K562 (cell line): ENCODE measurements around the gene GPR27. TPM values are rescaled to one million over a fixed set of nuclear protein-coding genes. Genes with fewer than 3 reads are reported as not detected.

Source experiments
- ATAC-seq: fragments of 200-7000 bp; cut with Tn5 transposase; 3 replicates; pipeline ENCODE4 v1.9.1; 2020; ENCODE audit warnings: moderate library complexity
- BruUV-seq: library from RNA; stranded (reverse); fragments of 400-500 nt; replicated peaks from 2 replicates; lab custom pipeline; 2021; lab: Mats Ljungman, UMichigan
- CTCF ChIA-PET: fragments of 300-600 bp; formaldehyde crosslinking; extraction: SDS; loops from one replicate; lab custom pipeline; 2021; ENCODE audit warnings: low intra/inter-chr PET ratio; lab: Yijun Ruan, JAX
- POLR2A ChIA-PET: fragments of 300-600, 350-650 bp; sonication (Branson Sonifier 250); formaldehyde crosslinking; extraction: SDS; loops from one replicate; lab custom pipeline; 2021; ENCODE audit warnings: antibody characterized with exemption, inconsistent platforms; lab: Yijun Ruan, JAX
- DNase-seq, 4 experiments: peaks; one replicate each; pipeline versions ENCODE4 v3.0.0 to v3.0.0-alpha.2; 2011 to 2018; ENCODE audit warnings: low spot score in 3 of 4, mixed read lengths in 3 of 4; ENCODE audit errors: extremely low read depth in 1 of 4
- FAIRE-seq: peaks from 2 replicates; lab custom pipeline; 2011; peaks lifted over from hg19 to GRCh38; lab: Jason Lieb, UNC
- H2AFZ ChIP-seq: 2 replicates; pipeline ENCODE4 v1.6.0; 2011; ENCODE audit warnings: low read depth, low read length, control low read depth, inconsistent platforms
- H3K27ac ChIP-seq: fragments of 200-600 bp; 3 replicates; pipeline ENCODE4 v1.8.0; 2011; ENCODE audit warnings: low read depth, mild to moderate bottlenecking, control low read depth, inconsistent platforms, low read length, moderate library complexity, mixed read lengths; ENCODE audit errors: extremely low read depth
- H3K27me3 ChIP-seq, 2 experiments: fragments of 300-600 bp in 1 of 2; 2 replicates in 1 of 2; 3 replicates in 1 of 2; pipeline versions ENCODE4 v1.6.0 to v1.8.0; 2011; ENCODE audit warnings: inconsistent platforms in 2 of 2, low read length in 2 of 2, mild to moderate bottlenecking in 1 of 2, mixed read lengths in 1 of 2, moderate library complexity in 1 of 2; ENCODE audit not compliant: control insufficient read depth in 2 of 2, insufficient read depth in 2 of 2
- H3K36me3 ChIP-seq: fragments of 300-600 bp; 3 replicates; pipeline ENCODE4 v1.8.0; 2011; ENCODE audit warnings: mild to moderate bottlenecking, low read length, inconsistent platforms; ENCODE audit not compliant: control insufficient read depth, insufficient read depth
- H3K4me1 ChIP-seq, 2 experiments: fragments of 200-600 bp in 1 of 2; replicated peaks in 1 of 2; 2 replicates in 1 of 2; 3 replicates in 1 of 2; pipeline versions ENCODE4 v1.5.1 to v1.8.0; 2011; ENCODE audit warnings: inconsistent platforms in 2 of 2, low read length in 2 of 2, mild to moderate bottlenecking in 1 of 2, mixed read lengths in 1 of 2, moderate library complexity in 1 of 2; ENCODE audit not compliant: control insufficient read depth in 2 of 2, insufficient read depth in 2 of 2
- H3K4me2 ChIP-seq: 2 replicates; pipeline ENCODE4 v1.6.1; 2011; ENCODE audit warnings: low read length, control low read depth, inconsistent platforms, mixed read lengths; ENCODE audit not compliant: insufficient read depth
- H3K4me3 ChIP-seq: fragments of 200-600 bp; sonication (generic), shearing (Covaris generic); 2 replicates; pipeline ENCODE4 v1.5.1; 2016; ENCODE audit warnings: control low read depth, inconsistent platforms
- H3K79me2 ChIP-seq: fragments of 200-600 bp; 3 replicates; pipeline ENCODE4 v1.8.0; 2011; ENCODE audit warnings: low read length, inconsistent platforms; ENCODE audit not compliant: control insufficient read depth, insufficient read depth
- H3K9ac ChIP-seq, 2 experiments: 2 replicates each; pipeline versions ENCODE4 v1.6.0 to v1.6.1; 2011; ENCODE audit warnings: low read depth in 2 of 2, low read length in 2 of 2, control low read depth in 1 of 2, inconsistent platforms in 1 of 2, mild to moderate bottlenecking in 1 of 2, mixed read lengths in 1 of 2; ENCODE audit not compliant: insufficient read depth in 1 of 2
- H3K9me1 ChIP-seq: one replicate; pipeline ENCODE4 v1.6.0; 2011; ENCODE audit warnings: inconsistent platforms, mild to moderate bottlenecking, low read length, moderate library complexity; ENCODE audit not compliant: control insufficient read depth, insufficient read depth
- H3K9me3 ChIP-seq: replicated peaks from 2 replicates; pipeline ENCODE4 v1.5.1; 2011; ENCODE audit warnings: low read depth, low read length, inconsistent platforms; ENCODE audit not compliant: control insufficient read depth, insufficient read depth
- H4K20me1 ChIP-seq: replicated peaks from 2 replicates; pipeline ENCODE4 v1.6.1; 2011; ENCODE audit warnings: low read length, inconsistent platforms, mixed read lengths; ENCODE audit not compliant: control insufficient read depth, insufficient read depth
- GABPA ChIP-seq: fragments of 200-800 bp; sonication (Bioruptor generic); conservative IDR thresholded peaks from 2 replicates; pipeline ENCODE4 v1.6.1; 2016; ENCODE audit warnings: low read depth, missing genetic modification characterization, missing compliant biosample characterization
- GTF2F1 ChIP-seq: IDR thresholded peaks from 2 replicates; pipeline ENCODE4 v1.6.1; 2011; ENCODE audit warnings: low read depth, low read length, improper control_type of control experiment
- HSF4 ChIP-seq: fragments of 250-450 bp; sonication (Bioruptor Pico); IDR thresholded peaks from 2 replicates; pipeline ENCODE4 v2.1.2; 2022; ENCODE audit warnings: mild to moderate bottlenecking, moderate library complexity, borderline replicate concordance
- KLF10 ChIP-seq: fragments of 250-450 bp; sonication (Bioruptor Pico); IDR thresholded peaks from 2 replicates; pipeline ENCODE4 v1.6.1; 2021; ENCODE audit warnings: matching md5 sums
- PHF8 ChIP-seq: fragments of 200-600 bp; sonication (generic); IDR thresholded peaks from 2 replicates; pipeline ENCODE4 v1.6.1; 2012; ENCODE audit warnings: mixed run types, mild to moderate bottlenecking, inconsistent platforms, low read length, moderate library complexity, borderline replicate concordance
- PRMT5 ChIP-seq: sonication (generic); formaldehyde crosslinking; IDR thresholded peaks from 2 replicates; pipeline ENCODE4 v1.5.0; 2020; ENCODE audit warnings: missing genetic modification reagents
- SMC3 ChIP-seq: conservative IDR thresholded peaks from 2 replicates; pipeline ENCODE4 v1.6.1; 2011; ENCODE audit warnings: low read depth, low read length, improper control_type of control experiment; ENCODE audit not compliant: insufficient read depth
- SNRNP70 ChIP-seq: fragments of 200-400 bp; formaldehyde crosslinking; optimal IDR thresholded peaks from 2 replicates; pipeline ENCODE3; 2017; ENCODE audit warnings: low read depth, low read length
- TCF3 ChIP-seq: sonication (generic); formaldehyde crosslinking; IDR thresholded peaks from 2 replicates; pipeline ENCODE4 v1.4.0; 2020; ENCODE audit warnings: mild to moderate bottlenecking, missing genetic modification reagents
- TCF7L2 ChIP-seq: fragments of 150-350 bp; IDR thresholded peaks from 2 replicates; pipeline ENCODE4 v1.6.1; 2016; ENCODE audit warnings: low read depth, mild to moderate bottlenecking, low read length, moderate library complexity
- TOE1 ChIP-seq, 2 experiments: fragments of 450-650 bp in 1 of 2; sonication (generic) in 1 of 2; formaldehyde crosslinking in 1 of 2; IDR thresholded peaks; 2 replicates each; pipeline versions ENCODE4 v1.7.1 to v1.8.0; 2016 to 2022; ENCODE audit warnings: borderline replicate concordance in 2 of 2, mild to moderate bottlenecking in 2 of 2, antibody characterized with exemption in 1 of 2, inconsistent platforms in 1 of 2, low read depth in 1 of 2, missing genetic modification reagents in 1 of 2, moderate library complexity in 1 of 2
- ZNF79 ChIP-seq: fragments of 250-450 bp; sonication (Bioruptor Pico); IDR thresholded peaks from 2 replicates; pipeline ENCODE4 v1.4.0; 2020; ENCODE audit warnings: low read depth, mild to moderate bottlenecking, moderate library complexity
- WGBS: fragments of 100-300 bp; shearing (Covaris generic); methylation state at CpG from one replicate; pipeline ENCODE4 v1.1.6; 2016; ENCODE audit warnings: low coverage, mixed read lengths; ENCODE audit not compliant: insufficient coverage; ENCODE audit errors: missing lambda C conversion rate; 5-methylcytosine and 5-hydroxymethylcytosine counted together
- in situ Hi-C: fragments of 300-500 bp; cut with MboI; formaldehyde crosslinking; loops from 4 replicates; pipeline ENCODE4 v1.15.0; 2018; ENCODE audit warnings: inconsistent platforms, mixed read lengths
- intact Hi-C: fragments of 100-400 bp; cut with micrococcal nuclease; formaldehyde crosslinking; loops from 2 replicates; pipeline ENCODE4 v1.14.2; 2022
- polyA plus RNA-seq, 8 experiments: library from polyadenylated mRNA; depleted of rRNA in 4 of 8; stranded (reverse) in 5 of 8; unstranded in 3 of 8; fragments of >200 nt; fragmentation: Nextera tagmentation in 2 of 8; fragmentation: Illumina TruSeq in 1 of 8; extraction: Ambion mirVana in 2 of 8; extraction: Trizol in 1 of 8; gene quantifications; 2 replicates each; pipeline versions ENCODE4 v1.2.1 to v1.2.3, GENCODE V29; 2011 to 2014; ENCODE audit warnings: inconsistent platforms in 1 of 8, missing spikeins in 1 of 8
- total RNA-seq, 7 experiments: library from RNA; depleted of rRNA in 6 of 7; stranded (reverse); fragments of >200 nt in 6 of 7; fragmentation: Illumina TruSeq in 2 of 7; extraction: Trizol in 2 of 7; gene quantifications; 2 replicates each; pipeline versions ENCODE4 v1.2.1 to v1.2.3, GENCODE V29; 2011 to 2021; ENCODE audit warnings: low replicate concordance in 1 of 7
- TF ChIP-seq, protein P1 (sequence below): fragments of 250-450 bp; sonication (Bioruptor Pico); IDR thresholded peaks from 2 replicates; pipeline ENCODE4 v1.9.0; 2021; ENCODE audit warnings: mild to moderate bottlenecking, inconsistent platforms
- TF ChIP-seq, protein P2 (sequence below): IDR thresholded peaks from 3 replicates; pipeline ENCODE4 v1.6.1; 2011; ENCODE audit warnings: borderline replicate concordance, mild to moderate bottlenecking; ENCODE audit not compliant: insufficient read length, insufficient read depth
- TF ChIP-seq, protein P3 (sequence below): fragments of 250-450 bp; sonication (Bioruptor Pico); IDR thresholded peaks from 2 replicates; pipeline ENCODE4 v1.4.0; 2020; ENCODE audit warnings: mild to moderate bottlenecking, moderate library complexity

Gene GPR27
- total and polyA plus RNA-seq, 9 of the 15 experiments (the other 6 are each of a cell fraction or from before 2014, with no cell fraction given): not detected

DNA sequence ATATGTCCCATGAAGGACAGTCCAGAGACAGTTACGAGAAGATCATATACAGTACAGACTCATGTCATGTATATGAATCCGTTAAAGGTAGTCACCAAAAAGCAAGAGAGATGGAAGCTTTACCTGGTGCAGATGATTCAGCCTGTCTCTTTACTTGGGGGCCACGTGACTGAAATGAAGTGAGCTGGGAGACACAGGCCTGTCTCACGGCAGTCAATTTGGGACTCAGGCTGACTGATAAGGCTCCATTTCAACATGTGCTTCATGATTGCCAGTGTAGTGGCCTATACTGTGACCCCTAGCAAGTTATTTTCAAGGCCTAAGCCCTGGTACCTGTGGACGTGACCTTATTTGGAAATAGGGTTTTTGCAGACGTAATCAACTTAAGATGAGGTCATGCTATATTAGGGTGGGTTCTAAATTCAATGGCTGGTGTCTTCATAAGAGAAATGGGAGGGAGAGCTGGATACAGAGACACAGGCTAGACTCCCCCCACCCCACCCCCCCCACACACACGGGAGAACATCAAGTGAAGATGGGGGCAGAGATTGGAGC, 34.3 kb downstream of the GPR27 start:
- no peak overlapping the region; the same call in 2 of the 3 replicates for H3K27ac ChIP-seq
- H3K27me3 ChIP-seq: no peaks in the 10 kb centered on the region
- no peaks in the 10 kb centered on the region for H3K79me2 ChIP-seq
- ChIA-PET POLR2A (no interaction called here), CTCF (no interaction called here)
- H3K9me1 ChIP-seq: no peaks in the 10 kb centered on the region
- in situ Hi-C loops (no loop called here), intact Hi-C loops (no loop called here)
- H4K20me1 ChIP-seq: no peaks in the 10 kb centered on the region
- no peaks in the 10 kb centered on the region for H3K36me3 ChIP-seq
- DNase-seq (peak in 2 of 4 experiments; percentile 5 to 34), ATAC-seq (peak; percentile 73), FAIRE-seq (peak; percentile 75)
- H2AFZ ChIP-seq: peak overlapping the region; percentile 65; the same call in 1 of the 2 replicates
- H3K4me2 ChIP-seq: no peak overlapping the region
- no peaks in the 10 kb centered on the region for H3K9me3 ChIP-seq
- BruUV-seq: no TSS peak
- H3K9ac ChIP-seq: no peak overlapping the region
- H3K4me3 ChIP-seq: no peak overlapping the region
- 2% methylated on average over 4 of the region's 7 CpGs for WGBS
- H3K4me1 ChIP-seq: peaks cover 0 to 3% of the 10 kb centered on the region in 2 experiments; a peak in 3 of 5 replicates
- TF ChIP-seq TCF7L2 (no peak), KLF10 (CRISPR knock-in tag) (no peak), TOE1 (IDR thresholded peaks at IDR 0.05; ENCODE audit: borderline replicate concordance) (peak; percentile 62; the same call in 1 of the 2 replicates), TOE1 (CRISPR knock-in tag; IDR thresholded peaks at IDR 0.05; ENCODE audit: borderline replicate concordance, low read depth) (no peak), GABPA (tag) (no peak), GTF2F1 (no peak), ZNF79 (no peak), PHF8 (no peak), SNRNP70 (no peak), PRMT5 (CRISPR knock-in tag) (no peak), SMC3 (no peak), TCF3 (CRISPR knock-in tag) (peak; percentile 54), HSF4 (no peak)
- TF ChIP-seq, protein P1, sequence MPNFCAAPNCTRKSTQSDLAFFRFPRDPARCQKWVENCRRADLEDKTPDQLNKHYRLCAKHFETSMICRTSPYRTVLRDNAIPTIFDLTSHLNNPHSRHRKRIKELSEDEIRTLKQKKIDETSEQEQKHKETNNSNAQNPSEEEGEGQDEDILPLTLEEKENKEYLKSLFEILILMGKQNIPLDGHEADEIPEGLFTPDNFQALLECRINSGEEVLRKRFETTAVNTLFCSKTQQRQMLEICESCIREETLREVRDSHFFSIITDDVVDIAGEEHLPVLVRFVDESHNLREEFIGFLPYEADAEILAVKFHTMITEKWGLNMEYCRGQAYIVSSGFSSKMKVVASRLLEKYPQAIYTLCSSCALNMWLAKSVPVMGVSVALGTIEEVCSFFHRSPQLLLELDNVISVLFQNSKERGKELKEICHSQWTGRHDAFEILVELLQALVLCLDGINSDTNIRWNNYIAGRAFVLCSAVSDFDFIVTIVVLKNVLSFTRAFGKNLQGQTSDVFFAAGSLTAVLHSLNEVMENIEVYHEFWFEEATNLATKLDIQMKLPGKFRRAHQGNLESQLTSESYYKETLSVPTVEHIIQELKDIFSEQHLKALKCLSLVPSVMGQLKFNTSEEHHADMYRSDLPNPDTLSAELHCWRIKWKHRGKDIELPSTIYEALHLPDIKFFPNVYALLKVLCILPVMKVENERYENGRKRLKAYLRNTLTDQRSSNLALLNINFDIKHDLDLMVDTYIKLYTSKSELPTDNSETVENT (CRISPR knock-in tag): no peak
- TF ChIP-seq, protein P2, sequence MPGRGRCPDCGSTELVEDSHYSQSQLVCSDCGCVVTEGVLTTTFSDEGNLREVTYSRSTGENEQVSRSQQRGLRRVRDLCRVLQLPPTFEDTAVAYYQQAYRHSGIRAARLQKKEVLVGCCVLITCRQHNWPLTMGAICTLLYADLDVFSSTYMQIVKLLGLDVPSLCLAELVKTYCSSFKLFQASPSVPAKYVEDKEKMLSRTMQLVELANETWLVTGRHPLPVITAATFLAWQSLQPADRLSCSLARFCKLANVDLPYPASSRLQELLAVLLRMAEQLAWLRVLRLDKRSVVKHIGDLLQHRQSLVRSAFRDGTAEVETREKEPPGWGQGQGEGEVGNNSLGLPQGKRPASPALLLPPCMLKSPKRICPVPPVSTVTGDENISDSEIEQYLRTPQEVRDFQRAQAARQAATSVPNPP: no peak
- TF ChIP-seq, protein P3, sequence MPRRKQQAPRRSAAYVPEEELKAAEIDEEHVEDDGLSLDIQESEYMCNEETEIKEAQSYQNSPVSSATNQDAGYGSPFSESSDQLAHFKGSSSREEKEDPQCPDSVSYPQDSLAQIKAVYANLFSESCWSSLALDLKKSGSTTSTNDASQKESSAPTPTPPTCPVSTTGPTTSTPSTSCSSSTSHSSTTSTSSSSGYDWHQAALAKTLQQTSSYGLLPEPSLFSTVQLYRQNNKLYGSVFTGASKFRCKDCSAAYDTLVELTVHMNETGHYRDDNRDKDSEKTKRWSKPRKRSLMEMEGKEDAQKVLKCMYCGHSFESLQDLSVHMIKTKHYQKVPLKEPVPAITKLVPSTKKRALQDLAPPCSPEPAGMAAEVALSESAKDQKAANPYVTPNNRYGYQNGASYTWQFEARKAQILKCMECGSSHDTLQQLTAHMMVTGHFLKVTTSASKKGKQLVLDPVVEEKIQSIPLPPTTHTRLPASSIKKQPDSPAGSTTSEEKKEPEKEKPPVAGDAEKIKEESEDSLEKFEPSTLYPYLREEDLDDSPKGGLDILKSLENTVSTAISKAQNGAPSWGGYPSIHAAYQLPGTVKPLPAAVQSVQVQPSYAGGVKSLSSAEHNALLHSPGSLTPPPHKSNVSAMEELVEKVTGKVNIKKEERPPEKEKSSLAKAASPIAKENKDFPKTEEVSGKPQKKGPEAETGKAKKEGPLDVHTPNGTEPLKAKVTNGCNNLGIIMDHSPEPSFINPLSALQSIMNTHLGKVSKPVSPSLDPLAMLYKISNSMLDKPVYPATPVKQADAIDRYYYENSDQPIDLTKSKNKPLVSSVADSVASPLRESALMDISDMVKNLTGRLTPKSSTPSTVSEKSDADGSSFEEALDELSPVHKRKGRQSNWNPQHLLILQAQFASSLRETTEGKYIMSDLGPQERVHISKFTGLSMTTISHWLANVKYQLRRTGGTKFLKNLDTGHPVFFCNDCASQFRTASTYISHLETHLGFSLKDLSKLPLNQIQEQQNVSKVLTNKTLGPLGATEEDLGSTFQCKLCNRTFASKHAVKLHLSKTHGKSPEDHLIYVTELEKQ (CRISPR knock-in tag): no peak
